ENCODE data around the gene VAT1. TPM values are rescaled to one million over a fixed set of nuclear protein-coding genes. Genes with fewer than 3 reads are reported as not detected.

Gene VAT1
- total and polyA plus RNA-seq, 9 of the 15 experiments (the other 6 are each of a cell fraction or from before 2014, with no cell fraction given), result 29.4 to 153 (median 66.7) TPM

GRCh38 chr17:43020789-43021740 is 1.1 kb downstream of the VAT1 start (continued):
- TF ChIP-seq EP400 (IDR thresholded peaks at IDR 0.05), result peak; percentile 75
- no peak for TF ChIP-seq ZNF311 (CRISPR knock-in tag; IDR thresholded peaks at IDR 0.05)
- peak; percentile 43 to 84; a peak in 3 of 4 replicates for TF ChIP-seq MAZ (CRISPR knock-in tag; conservative IDR thresholded peaks at IDR 0.05 in 1 of 2, IDR thresholded peaks at IDR 0.05 in 1 of 2)
- TF ChIP-seq HMBOX1 (IDR thresholded peaks at IDR 0.05), result no peak
- TF ChIP-seq VEZF1 (CRISPR knock-in tag; IDR thresholded peaks at IDR 0.05), result peak; percentile 95
- no peak for TF ChIP-seq HDGF (IDR thresholded peaks at IDR 0.05)
- TF ChIP-seq SMARCC2 (IDR thresholded peaks at IDR 0.05; ENCODE audit: low read depth), result peak; percentile 75
- TF ChIP-seq BRF2 (IDR thresholded peaks at IDR 0.05; ENCODE audit: borderline replicate concordance, insufficient read depth, insufficient read length), result no peak
- TF ChIP-seq FOXK2 (conservative IDR thresholded peaks at IDR 0.05 in 1 of 2, IDR thresholded peaks at IDR 0.05 in 1 of 2; ENCODE audit: low read depth in 2 of 2), result 0 out of 4 replicates have a peak, but pooled peaks of 1 of the 2 experiments have one; percentile 28
- TF ChIP-seq CREB1 (IDR thresholded peaks at IDR 0.05), result no peak; the same call in 1 of the 2 replicates
- no peak for TF ChIP-seq CREB1 (CRISPR knock-in tag; IDR thresholded peaks at IDR 0.05)
- TF ChIP-seq ELF1 (tag; IDR thresholded peaks at IDR 0.05), result no peak
- no peak for TF ChIP-seq ZSCAN29 (IDR thresholded peaks at IDR 0.05)
- TF ChIP-seq GTF2F1 (IDR thresholded peaks at IDR 0.05; ENCODE audit: low read depth, low read length), result no peak
- no peak for TF ChIP-seq KDM5B (IDR thresholded peaks at IDR 0.05; ENCODE audit: insufficient replicate concordance, low read depth, low read length)
- TF ChIP-seq UBTF (IDR thresholded peaks at IDR 0.05; ENCODE audit: borderline replicate concordance in 1 of 2, low read depth in 2 of 2, low read length in 2 of 2), result peak in 1 of 2 experiments; percentile 58; a peak in 1 of 4 replicates

All from K562 (cell line).